Endothelial cell of umbilical vein (primary cell): Measurements from ENCODE around the gene PDZD4. TPM values are rescaled to one million over a fixed set of nuclear protein-coding genes. Genes with fewer than 3 reads are reported as not detected.

Experiments used
- BruUV-seq: library from RNA; stranded (reverse); fragments of 400-500 nt; replicated peaks from 2 replicates; lab custom pipeline; 2021; lab: Mats Ljungman, UMichigan
- CTCF ChIA-PET: fragments of 300-600, 350-600 bp; sonication (Branson Sonifier 250); formaldehyde crosslinking; loops from one replicate; lab custom pipeline; 2021; ENCODE audit warnings: antibody characterized with exemption, inconsistent platforms; lab: Charles Lee
- POLR2A ChIA-PET: fragments of 300-600, 350-600 bp; sonication (Branson Sonifier 250); formaldehyde crosslinking; loops from one replicate; lab custom pipeline; 2021; ENCODE audit warnings: antibody characterized with exemption, inconsistent platforms; lab: Charles Lee
- DNase-seq: peaks from one replicate; pipeline ENCODE4 v3.0.0-alpha.2; 2011; ENCODE audit warnings: low read depth, low spot score
- FAIRE-seq: peaks from 2 replicates; lab custom pipeline; 2011; peaks lifted over from hg19 to GRCh38; lab: Jason Lieb, UNC
- H2AFZ ChIP-seq: 2 replicates; pipeline ENCODE4 v1.6.0; 2012; ENCODE audit warnings: low read depth, low read length, control low read depth, inconsistent platforms
- H3K27ac ChIP-seq: 2 replicates; pipeline ENCODE4 v1.5.1; 2011; ENCODE audit warnings: low read depth, mild to moderate bottlenecking, control low read depth, low read length, moderate library complexity; ENCODE audit not compliant: insufficient read depth
- H3K27me3 ChIP-seq, 2 experiments: 2 replicates each; pipeline versions ENCODE4 v1.6.0 to v1.6.1; 2011; ENCODE audit warnings: low read length in 2 of 2, mixed read lengths in 1 of 2; ENCODE audit not compliant: control insufficient read depth in 2 of 2, insufficient read depth in 2 of 2
- H3K36me3 ChIP-seq, 2 experiments: 2 replicates in 1 of 2; 3 replicates in 1 of 2; pipeline ENCODE4 v1.5.1; 2011; ENCODE audit warnings: low read length in 2 of 2, mild to moderate bottlenecking in 1 of 2, moderate library complexity in 1 of 2; ENCODE audit not compliant: control insufficient read depth in 2 of 2, insufficient read depth in 2 of 2; ENCODE audit errors: extremely low read depth in 1 of 2
- H3K4me1 ChIP-seq: 3 replicates; pipeline ENCODE4 v1.5.1; 2011; ENCODE audit warnings: mild to moderate bottlenecking, low read length; ENCODE audit not compliant: control insufficient read depth, insufficient read depth; ENCODE audit errors: extremely low read depth
- H3K4me2 ChIP-seq: 2 replicates; pipeline ENCODE4 v1.6.1; 2011; ENCODE audit warnings: low read length, control low read depth, mixed read lengths; ENCODE audit not compliant: insufficient read depth
- H3K4me3 ChIP-seq, 3 experiments: fragments of 200-600 bp in 1 of 3; sonication (generic), shearing (Covaris generic) in 1 of 3; replicated peaks in 1 of 3; 2 replicates each; pipeline ENCODE4 v1.5.1; 2011 to 2016; ENCODE audit warnings: control low read depth in 3 of 3, low read length in 3 of 3, mild to moderate bottlenecking in 2 of 3, inconsistent platforms in 1 of 3, low read depth in 1 of 3, moderate library complexity in 1 of 3; ENCODE audit not compliant: insufficient read depth in 1 of 3
- H3K79me2 ChIP-seq: 2 replicates; pipeline ENCODE4 v1.6.0; 2012; ENCODE audit warnings: low read length, inconsistent platforms; ENCODE audit not compliant: control insufficient read depth, insufficient read depth
- H3K9ac ChIP-seq: replicated peaks from 2 replicates; pipeline ENCODE3; 2011; ENCODE audit warnings: low read length, control low read depth; ENCODE audit not compliant: insufficient read depth; ENCODE audit errors: extremely low read depth
- H3K9me1 ChIP-seq: replicated peaks from 3 replicates; pipeline ENCODE4 v1.6.0; 2011; ENCODE audit warnings: mild to moderate bottlenecking, low read length; ENCODE audit not compliant: control insufficient read depth, insufficient read depth; ENCODE audit errors: extremely low read depth
- H3K9me3 ChIP-seq: replicated peaks from 2 replicates; pipeline ENCODE4 v1.5.1; 2012; ENCODE audit warnings: low read length, inconsistent platforms; ENCODE audit not compliant: control insufficient read depth, insufficient read depth
- H4K20me1 ChIP-seq: replicated peaks from 2 replicates; pipeline ENCODE3; 2011; ENCODE audit warnings: mild to moderate bottlenecking, low read length; ENCODE audit not compliant: control insufficient read depth, insufficient read depth; ENCODE audit errors: extremely low read depth
- EZH2 ChIP-seq: IDR thresholded peaks from 2 replicates; pipeline ENCODE4 v1.6.1; 2012; ENCODE audit warnings: borderline replicate concordance, low read depth, mild to moderate bottlenecking, moderate library complexity, low read length, inconsistent platforms; ENCODE audit not compliant: severe bottlenecking
- FOS ChIP-seq: IDR thresholded peaks from 2 replicates; pipeline ENCODE4 v1.6.1; 2011; ENCODE audit warnings: mild to moderate bottlenecking, low read length, moderate library complexity, borderline replicate concordance; ENCODE audit not compliant: insufficient read depth
- GATA2 ChIP-seq: IDR thresholded peaks from 2 replicates; pipeline ENCODE4 v1.7.0; 2011; ENCODE audit warnings: low read depth, mild to moderate bottlenecking, moderate library complexity, mixed read lengths, low read length; ENCODE audit not compliant: insufficient read length, insufficient read depth
- JUN ChIP-seq: IDR thresholded peaks from 2 replicates; pipeline ENCODE4 v1.6.1; 2011; ENCODE audit warnings: borderline replicate concordance, low read depth; ENCODE audit not compliant: insufficient read length, insufficient read depth
- MYC ChIP-seq: IDR thresholded peaks from one replicate; pipeline ENCODE4 v1.6.1; 2011; ENCODE audit warnings: mild to moderate bottlenecking, low read depth, low read length
- POLR2A ChIP-seq: IDR thresholded peaks from 2 replicates; pipeline ENCODE4 v1.6.1; 2012; ENCODE audit warnings: low read depth, mild to moderate bottlenecking, control low read depth, low read length
- POLR2AphosphoS5 ChIP-seq: IDR thresholded peaks from 2 replicates; pipeline ENCODE4 v1.6.1; 2012; ENCODE audit warnings: low read depth, mild to moderate bottlenecking, control low read depth, low read length, moderate library complexity; ENCODE audit not compliant: insufficient read depth
- dilution Hi-C: fragments of 300-500 bp; cut with MboI; formaldehyde crosslinking; loops from one replicate; pipeline ENCODE4 v1.15.0; 2019; ENCODE audit warnings: low sequenced_read_pairs; ENCODE audit not compliant: extremely low pct_ligation_motif_present
- intact Hi-C: fragments of 100-400 bp; cut with micrococcal nuclease; formaldehyde crosslinking; loops from one replicate; pipeline ENCODE4 v1.10.0; 2022
- polyA plus RNA-seq, 4 experiments: library from polyadenylated mRNA; depleted of rRNA in 3 of 4; stranded (reverse) in 3 of 4; unstranded in 1 of 4; fragments of >200 nt; gene quantifications; 2 replicates each; pipeline versions ENCODE4 v1.2.1 to v1.2.3, GENCODE V29; 2011 to 2012; ENCODE audit warnings: missing spikeins in 1 of 4
- total RNA-seq: library from RNA; stranded (reverse); gene quantifications from 2 replicates; pipeline ENCODE4 v1.2.3, GENCODE V29; 2021
- TF ChIP-seq, protein P1 (sequence below), 2 donors: IDR thresholded peaks; 1 replicate in 1 of 2; 2 replicates in 1 of 2; pipeline ENCODE4 v1.5.1; 2011; ENCODE audit warnings: low read length in 2 of 2, mild to moderate bottlenecking in 2 of 2, moderate library complexity in 2 of 2, control low read depth in 1 of 2, inconsistent platforms in 1 of 2, low read depth in 1 of 2; ENCODE audit not compliant: insufficient read depth in 1 of 2; ENCODE audit errors: extremely low read depth in 1 of 2
- TF ChIP-seq, protein P2 (sequence below): IDR thresholded peaks from 2 replicates; pipeline ENCODE4 v1.6.1; 2011; ENCODE audit not compliant: insufficient read depth, insufficient read length

PDZD4 gene
- total and polyA plus RNA-seq, 2 donors (not counting 3 experiments of a cell fraction or from before 2014, with no cell fraction given), result 0.07 to 0.09 TPM

DNA sequence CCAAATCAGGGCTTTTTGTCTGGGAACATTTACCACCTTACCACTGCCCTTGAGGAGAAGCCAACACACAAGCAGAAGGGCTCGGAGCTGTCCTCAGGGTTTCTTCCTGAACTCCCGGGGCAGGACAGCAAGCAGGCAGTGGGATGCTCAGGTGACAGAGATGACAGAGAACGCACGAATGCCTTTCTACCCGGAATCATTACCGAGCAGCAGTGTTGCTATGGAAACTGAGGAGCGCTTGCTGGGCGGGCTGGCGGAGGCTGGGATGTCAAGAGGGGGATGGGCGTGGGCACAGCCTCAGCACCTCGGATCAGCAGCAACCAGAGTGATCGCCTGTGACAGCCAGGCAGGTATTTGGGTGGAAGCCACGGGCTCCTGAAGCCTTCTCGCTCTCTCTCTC lies 18.1 kb downstream of the PDZD4 start:
- POLR2A ChIA-PET, result no interaction called here
- H3K9me3 ChIP-seq, result no peaks in the 10 kb centered on the region
- FAIRE-seq, result no peak

DNA sequence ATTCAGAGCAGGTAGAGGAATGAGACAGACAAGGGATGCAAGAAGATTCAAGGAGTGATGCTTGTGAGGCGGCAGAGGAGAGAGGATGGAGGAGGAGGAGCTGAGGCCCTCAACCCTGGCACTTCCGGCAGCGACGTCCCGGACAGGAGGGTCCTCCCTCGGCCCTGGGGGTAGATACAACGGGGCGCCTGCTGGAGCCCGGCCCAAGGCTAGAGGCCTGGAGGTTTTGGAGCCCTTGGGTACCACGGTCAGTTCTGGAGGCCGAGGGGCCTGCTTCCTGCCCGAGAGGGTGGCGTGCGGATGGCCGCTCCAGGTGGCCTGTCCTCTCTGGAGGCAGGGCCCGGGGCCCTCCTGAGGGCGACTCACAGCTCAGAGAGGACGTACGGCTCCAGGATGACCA lies 22.4 kb downstream of the PDZD4 start:
- BruUV-seq, result no TSS peak
- no peaks in the 10 kb centered on the region for H3K79me2 ChIP-seq
- ChIA-PET CTCF (no interaction called here), POLR2A (no interaction called here)
- dilution Hi-C loops (no loop called here), intact Hi-C loops (no loop called here)
- H4K20me1 ChIP-seq, result no peaks in the 10 kb centered on the region
- no peaks in the 10 kb centered on the region for H3K4me1 ChIP-seq
- no peak overlapping the region for H3K4me2 ChIP-seq
- no peaks in the 10 kb centered on the region for H3K9me3 ChIP-seq
- no peak overlapping the region for H2AFZ ChIP-seq
- no peaks in the 10 kb centered on the region for H3K9me1 ChIP-seq
- no peaks in the 10 kb centered on the region for H3K36me3 ChIP-seq
- DNase-seq, result no peak
- TF ChIP-seq POLR2A (no peak), EZH2 (no peak), FOS (no peak), POLR2AphosphoS5 (no peak), GATA2 (no peak), JUN (no peak), MYC (no peak)
- TF ChIP-seq, protein P1, sequence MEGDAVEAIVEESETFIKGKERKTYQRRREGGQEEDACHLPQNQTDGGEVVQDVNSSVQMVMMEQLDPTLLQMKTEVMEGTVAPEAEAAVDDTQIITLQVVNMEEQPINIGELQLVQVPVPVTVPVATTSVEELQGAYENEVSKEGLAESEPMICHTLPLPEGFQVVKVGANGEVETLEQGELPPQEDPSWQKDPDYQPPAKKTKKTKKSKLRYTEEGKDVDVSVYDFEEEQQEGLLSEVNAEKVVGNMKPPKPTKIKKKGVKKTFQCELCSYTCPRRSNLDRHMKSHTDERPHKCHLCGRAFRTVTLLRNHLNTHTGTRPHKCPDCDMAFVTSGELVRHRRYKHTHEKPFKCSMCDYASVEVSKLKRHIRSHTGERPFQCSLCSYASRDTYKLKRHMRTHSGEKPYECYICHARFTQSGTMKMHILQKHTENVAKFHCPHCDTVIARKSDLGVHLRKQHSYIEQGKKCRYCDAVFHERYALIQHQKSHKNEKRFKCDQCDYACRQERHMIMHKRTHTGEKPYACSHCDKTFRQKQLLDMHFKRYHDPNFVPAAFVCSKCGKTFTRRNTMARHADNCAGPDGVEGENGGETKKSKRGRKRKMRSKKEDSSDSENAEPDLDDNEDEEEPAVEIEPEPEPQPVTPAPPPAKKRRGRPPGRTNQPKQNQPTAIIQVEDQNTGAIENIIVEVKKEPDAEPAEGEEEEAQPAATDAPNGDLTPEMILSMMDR (IDR thresholded peaks at IDR 0.05; ENCODE audit: extremely low read depth in 1 of 2, insufficient read depth in 1 of 2, low read depth in 1 of 2, low read length in 2 of 2), result no peak
- TF ChIP-seq, protein P2, sequence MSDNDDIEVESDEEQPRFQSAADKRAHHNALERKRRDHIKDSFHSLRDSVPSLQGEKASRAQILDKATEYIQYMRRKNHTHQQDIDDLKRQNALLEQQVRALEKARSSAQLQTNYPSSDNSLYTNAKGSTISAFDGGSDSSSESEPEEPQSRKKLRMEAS, result no peak
- H3K4me3 ChIP-seq, result no peak overlapping the region
- H3K27ac ChIP-seq, result no peak overlapping the region
- FAIRE-seq, result no peak
- no peak overlapping the region for H3K9ac ChIP-seq
- no peaks in the 10 kb centered on the region for H3K27me3 ChIP-seq

More for the DNA sequence above, 18.1 kb downstream of the PDZD4 start:
- CTCF ChIA-PET, result no interaction called here
- Histone ChIP-seq H3K4me3 (no peak overlapping the region), H3K9ac (no peak overlapping the region), H4K20me1 (no peaks in the 10 kb centered on the region), H3K4me2 (no peak overlapping the region), H3K9me1 (no peaks in the 10 kb centered on the region), H3K27me3 (peaks cover 0 to 2% of the 10 kb centered on the region in 2 experiments), H3K79me2 (no peaks in the 10 kb centered on the region), H3K4me1 (no peaks in the 10 kb centered on the region), H3K27ac (no peak overlapping the region), H2AFZ (no peak overlapping the region), H3K36me3 (no peaks in the 10 kb centered on the region)
- TF ChIP-seq, protein P2, result no peak
- TF ChIP-seq JUN (no peak), FOS (no peak), MYC (no peak), POLR2A (no peak), GATA2 (no peak)
- no TSS peak for BruUV-seq
- intact Hi-C loops, result loop anchor here (10.0 kb wide), 1 partner anchor 73 kb away; the partner anchor contains the start of gene L1CAM
- no peak for DNase-seq
- dilution Hi-C loops, result no loop called here
